Heart left ventricle (tissue), 16 donors: ENCODE measurements around the gene HTRA2. TPM values are rescaled to one million over a fixed set of nuclear protein-coding genes. Genes with fewer than 3 reads are reported as not detected.

Experiments used
- ATAC-seq, 4 donors: fragments of 200-7000 bp; cut with Tn5 transposase; one replicate each; pipeline ENCODE4 v1.9.1; 2020 to 2022; ENCODE audit warnings: moderate library complexity in 4 of 4, mild to moderate bottlenecking in 3 of 4, moderate number of reproducible peaks in 1 of 4
- DNase-seq, 5 donors: peaks; one replicate each; pipeline ENCODE4 v3.0.0-alpha.2; 2020
- H3K27ac ChIP-seq, 12 donors: fragments of 200-600 bp; sonication (generic) in 4 of 12; one replicate each; pipeline versions ENCODE4 v1.5.0 to v1.8.0; 2016 to 2022; ENCODE audit warnings: mild to moderate bottlenecking in 2 of 12
- H3K27me3 ChIP-seq, 9 donors: fragments of 200-600 bp; sonication (generic) in 2 of 9; one replicate each; pipeline versions ENCODE4 v1.5.1 to v1.8.0; 2016 to 2022; ENCODE audit warnings: mild to moderate bottlenecking in 3 of 9
- H3K36me3 ChIP-seq, 9 donors: fragments of 200-600 bp; sonication (generic) in 2 of 9; one replicate each; pipeline versions ENCODE4 v1.5.0 to v1.8.0; 2018 to 2022; ENCODE audit warnings: mild to moderate bottlenecking in 2 of 9
- H3K4me1 ChIP-seq, 12 donors: fragments of 200-600 bp; sonication (generic) in 4 of 12; one replicate each; pipeline versions ENCODE4 v1.5.0 to v1.8.0; 2016 to 2022; ENCODE audit warnings: mild to moderate bottlenecking in 3 of 12
- H3K4me3 ChIP-seq, 12 donors: fragments of 200-600 bp; sonication (generic) in 4 of 12; one replicate each; pipeline versions ENCODE4 v1.5.0 to v1.8.0; 2017 to 2022; ENCODE audit warnings: mild to moderate bottlenecking in 9 of 12, moderate library complexity in 4 of 12
- H3K9me3 ChIP-seq, 12 donors: fragments of 200-600 bp; sonication (generic) in 4 of 12; one replicate each; pipeline versions ENCODE4 v1.5.0 to v1.8.0; 2016 to 2022; ENCODE audit warnings: mild to moderate bottlenecking in 1 of 12
- POLR2A ChIP-seq, 2 donors: fragments of 450-650 bp; IDR thresholded peaks; one replicate each; pipeline ENCODE4 v1.6.1; 2017; ENCODE audit warnings: antibody characterized with exemption in 2 of 2, mild to moderate bottlenecking in 2 of 2, moderate library complexity in 2 of 2
- WGBS, 4 donors: extraction: QIAGEN DNeasy Blood & Tissue Kit in 2 of 4; methylation state at CpG; one replicate each; pipeline versions ENCODE4 v1.1.5 to v1.1.7; 2013 to 2018; 5-methylcytosine and 5-hydroxymethylcytosine counted together
- intact Hi-C, 10 donors: fragments of 100-400 bp; cut with DNase I; formaldehyde crosslinking; loops; one replicate each; pipeline versions ENCODE4 v1.11.1 to v1.14.2; 2022
- polyA plus RNA-seq, 2 donors: library from polyadenylated mRNA; stranded (reverse); fragments of 200-250 nt; gene quantifications; one replicate each; pipeline ENCODE4 v1.2.3, GENCODE V29; 2013
- total RNA-seq, 9 donors: library from RNA; depleted of rRNA in 2 of 9; stranded (reverse); fragments of >200 nt in 2 of 9; fragmentation: NEBNext Ultra II Directional in 3 of 9; extraction: Animal tissue kit (Norgen Biotek cat#: 25700) in 3 of 9; gene quantifications; one replicate each; pipeline versions ENCODE4 v1.1.0 to v1.2.4, GENCODE V29; 2016 to 2023
- TF ChIP-seq, protein P1 (sequence below), 12 donors: fragments of 200-600 bp; sonication (generic) in 4 of 12; IDR thresholded peaks; one replicate each; pipeline versions ENCODE4 v1.5.0 to v1.8.0; 2018 to 2022; ENCODE audit warnings: antibody characterized with exemption in 12 of 12, mild to moderate bottlenecking in 5 of 12
- donor health status: ischemic (EF 13 %, LVEDD 7.1; RV severe dilation, severe dysfunction).
- donor health status: healthy with polysubstance abuse.
- donor health status: DM: no; HTN: yes; CAD: no.
- donor health status: DM: no; HTN: no; CAD: no.
- donor health status: ischemic (EF 25% LVEDD 6.9; RV normal size, moderate dysfunction).
- donor health status: ischemic (EF 25% LVEDD 5.7; RV mildly dilated, moderate dysfunction).
- donor health status: healthy.
- donor health status: DM: yes; HTN: yes; CAD: no.
- donor health status: ischemic (EF 35%, LVEDD 5.7; RV mildly dilated, moderate dysfunction).
- donor health status: nonischemic (EF 11% LVEDD 7.7; RV severe dilation, severe dysfunction).
- donor health status: DM: yes; HTN: yes; CAD: no.
- donor health status: PGD.
- donor health status: ischemic (EF 29% LVEDD 5.4; RV normal size, mild dysfunction).
- donor health status: nonischemic (EF 23%, LVEDD 6.1; RV moderate dilation, normal function).

The HTRA2 gene
- total and polyA plus RNA-seq, 11 donors, result 23.6 to 45.4 (median 24.8) TPM

DNA sequence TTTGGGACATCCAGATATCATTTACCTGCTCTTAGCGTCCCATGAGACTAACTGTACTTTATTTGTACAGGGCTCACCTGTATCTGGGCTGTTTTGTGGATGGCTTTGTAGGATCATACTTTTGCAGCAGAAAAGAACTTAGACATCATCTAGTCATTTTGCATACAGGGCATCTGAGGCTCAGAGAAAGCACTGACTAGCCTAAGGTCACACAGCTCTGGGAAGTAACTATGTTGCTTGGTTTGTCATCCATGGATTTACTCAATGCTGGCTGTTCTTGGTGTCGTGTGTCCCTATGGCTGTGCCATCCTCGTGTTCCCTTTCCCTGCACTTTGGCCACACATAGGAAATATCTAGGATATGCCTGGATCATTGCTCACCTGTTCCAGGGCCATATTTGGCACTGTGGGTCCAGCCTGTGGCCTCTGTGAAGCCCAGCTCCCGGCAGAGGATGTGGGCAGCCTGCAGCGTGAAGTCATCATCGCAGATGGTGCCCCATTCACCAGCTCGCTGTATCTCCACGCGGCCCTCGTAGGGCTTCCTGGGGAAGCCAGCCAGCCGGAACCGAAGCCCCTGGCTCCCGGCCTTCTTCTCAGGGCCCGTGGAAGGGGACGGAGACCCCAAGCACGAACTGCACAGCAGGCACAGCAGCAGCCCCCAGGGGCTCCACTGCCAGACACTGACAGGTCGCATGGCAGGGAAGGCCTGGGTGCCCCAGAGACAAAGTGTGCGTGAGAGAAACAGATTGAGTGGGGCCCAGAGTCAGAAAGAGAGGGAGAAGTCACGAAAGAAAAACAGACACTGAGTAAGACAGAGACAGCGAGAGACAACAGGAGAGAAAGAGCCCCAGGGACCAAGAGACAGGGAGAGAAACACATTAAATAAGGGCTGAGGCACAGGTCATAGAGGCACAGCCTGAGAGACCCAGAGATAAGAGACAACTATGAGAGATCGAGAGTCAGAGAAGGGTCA is 22.5 kb downstream of the HTRA2 start:
- DNase-seq (no peak), ATAC-seq (no peak)
- Histone ChIP-seq H3K4me3 (peak overlapping the region in 9 of 12 donors; percentile 57 to 87 (median 75)), H3K27ac (peak overlapping the region in 9 of 12 donors; percentile 15 to 95 (median 86)), H3K4me1 (peaks cover 0 to 48% (median 28%) of the 10 kb centered on the region in 12 donors), H3K9me3 (no peaks in the 10 kb centered on the region), H3K36me3 (peaks cover 0 to 13% (median 0%) of the 10 kb centered on the region in 9 donors), H3K27me3 (peaks cover 0 to 7% (median 0%) of the 10 kb centered on the region in 9 donors)
- 67 to 78% (median 74%) methylated on average over 19 to 21 of the region's 21 CpGs for WGBS, 4 donors
- intact Hi-C loops, result no loop called here
- TF ChIP-seq, protein P1, sequence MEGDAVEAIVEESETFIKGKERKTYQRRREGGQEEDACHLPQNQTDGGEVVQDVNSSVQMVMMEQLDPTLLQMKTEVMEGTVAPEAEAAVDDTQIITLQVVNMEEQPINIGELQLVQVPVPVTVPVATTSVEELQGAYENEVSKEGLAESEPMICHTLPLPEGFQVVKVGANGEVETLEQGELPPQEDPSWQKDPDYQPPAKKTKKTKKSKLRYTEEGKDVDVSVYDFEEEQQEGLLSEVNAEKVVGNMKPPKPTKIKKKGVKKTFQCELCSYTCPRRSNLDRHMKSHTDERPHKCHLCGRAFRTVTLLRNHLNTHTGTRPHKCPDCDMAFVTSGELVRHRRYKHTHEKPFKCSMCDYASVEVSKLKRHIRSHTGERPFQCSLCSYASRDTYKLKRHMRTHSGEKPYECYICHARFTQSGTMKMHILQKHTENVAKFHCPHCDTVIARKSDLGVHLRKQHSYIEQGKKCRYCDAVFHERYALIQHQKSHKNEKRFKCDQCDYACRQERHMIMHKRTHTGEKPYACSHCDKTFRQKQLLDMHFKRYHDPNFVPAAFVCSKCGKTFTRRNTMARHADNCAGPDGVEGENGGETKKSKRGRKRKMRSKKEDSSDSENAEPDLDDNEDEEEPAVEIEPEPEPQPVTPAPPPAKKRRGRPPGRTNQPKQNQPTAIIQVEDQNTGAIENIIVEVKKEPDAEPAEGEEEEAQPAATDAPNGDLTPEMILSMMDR (IDR thresholded peaks at IDR 0.05), result no peak
- TF ChIP-seq POLR2A (IDR thresholded peaks at IDR 0.05), result no peak

DNA sequence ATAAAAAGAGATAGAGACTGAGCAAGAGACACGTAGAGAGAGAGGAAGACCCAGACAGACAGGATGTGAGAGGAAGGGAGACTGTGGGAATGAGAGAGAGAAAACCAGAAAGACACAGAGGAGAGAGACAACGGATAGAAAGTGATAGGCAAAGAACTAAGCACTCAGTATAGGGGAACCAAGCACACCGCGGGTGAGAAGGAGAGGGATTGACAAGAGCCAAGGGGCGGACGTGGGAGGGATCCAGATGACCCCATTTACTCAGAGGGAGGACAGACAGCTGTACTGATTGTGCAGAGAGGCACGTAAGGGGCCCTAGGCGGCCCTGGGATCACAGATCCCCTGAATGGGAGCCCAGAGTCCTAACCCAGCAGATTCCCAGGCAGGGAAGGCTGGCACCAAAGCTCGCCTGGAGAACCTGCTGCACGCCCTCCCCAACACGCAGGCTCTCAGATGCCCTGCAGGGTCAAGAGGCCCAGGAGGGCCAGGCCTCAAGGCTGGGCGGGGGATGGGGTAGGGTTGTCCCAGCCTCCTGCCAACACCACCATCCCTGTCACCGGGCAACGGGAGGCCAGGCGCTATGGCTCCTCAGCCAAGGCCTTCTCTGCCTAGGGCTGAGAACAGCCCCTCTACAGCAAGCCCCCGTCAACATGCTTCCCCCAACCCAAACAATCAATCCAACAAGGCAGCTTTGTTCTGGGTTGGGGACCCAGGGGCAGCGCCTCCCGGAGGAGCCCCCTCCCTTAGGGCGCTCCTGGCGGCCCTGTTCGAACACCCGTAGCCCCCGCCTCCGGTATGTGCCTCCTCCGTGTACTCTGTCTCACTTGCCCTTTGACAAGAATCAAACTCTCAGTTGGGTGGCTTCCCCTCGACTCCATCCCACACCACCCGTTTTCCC is 23.4 kb downstream of the HTRA2 start:
- WGBS, 4 donors, result 45 to 55% (median 50%) methylated on average over 20 to 27 of the region's 27 CpGs
- peaks cover 0 to 7% (median 0%) of the 10 kb centered on the region in 9 donors for H3K27me3 ChIP-seq
- H3K4me1 ChIP-seq, result peaks cover 0 to 46% (median 27%) of the 10 kb centered on the region in 12 donors
- no peaks in the 10 kb centered on the region for H3K9me3 ChIP-seq
- ATAC-seq, result peak in 1 of 4 donors; percentile 14
- TF ChIP-seq, protein P1 (IDR thresholded peaks at IDR 0.05), result no peak
- TF ChIP-seq POLR2A (IDR thresholded peaks at IDR 0.05), result no peak
- DNase-seq, result peak in 1 of 5 donors; percentile 59
- H3K4me3 ChIP-seq, result peak overlapping the region in 11 of 12 donors; percentile 57 to 87 (median 72)
- intact Hi-C loops, result no loop called here
- peaks cover 0 to 14% (median 0%) of the 10 kb centered on the region in 9 donors for H3K36me3 ChIP-seq
- H3K27ac ChIP-seq, result peak overlapping the region in 11 of 12 donors; percentile 15 to 95 (median 85)

DNA sequence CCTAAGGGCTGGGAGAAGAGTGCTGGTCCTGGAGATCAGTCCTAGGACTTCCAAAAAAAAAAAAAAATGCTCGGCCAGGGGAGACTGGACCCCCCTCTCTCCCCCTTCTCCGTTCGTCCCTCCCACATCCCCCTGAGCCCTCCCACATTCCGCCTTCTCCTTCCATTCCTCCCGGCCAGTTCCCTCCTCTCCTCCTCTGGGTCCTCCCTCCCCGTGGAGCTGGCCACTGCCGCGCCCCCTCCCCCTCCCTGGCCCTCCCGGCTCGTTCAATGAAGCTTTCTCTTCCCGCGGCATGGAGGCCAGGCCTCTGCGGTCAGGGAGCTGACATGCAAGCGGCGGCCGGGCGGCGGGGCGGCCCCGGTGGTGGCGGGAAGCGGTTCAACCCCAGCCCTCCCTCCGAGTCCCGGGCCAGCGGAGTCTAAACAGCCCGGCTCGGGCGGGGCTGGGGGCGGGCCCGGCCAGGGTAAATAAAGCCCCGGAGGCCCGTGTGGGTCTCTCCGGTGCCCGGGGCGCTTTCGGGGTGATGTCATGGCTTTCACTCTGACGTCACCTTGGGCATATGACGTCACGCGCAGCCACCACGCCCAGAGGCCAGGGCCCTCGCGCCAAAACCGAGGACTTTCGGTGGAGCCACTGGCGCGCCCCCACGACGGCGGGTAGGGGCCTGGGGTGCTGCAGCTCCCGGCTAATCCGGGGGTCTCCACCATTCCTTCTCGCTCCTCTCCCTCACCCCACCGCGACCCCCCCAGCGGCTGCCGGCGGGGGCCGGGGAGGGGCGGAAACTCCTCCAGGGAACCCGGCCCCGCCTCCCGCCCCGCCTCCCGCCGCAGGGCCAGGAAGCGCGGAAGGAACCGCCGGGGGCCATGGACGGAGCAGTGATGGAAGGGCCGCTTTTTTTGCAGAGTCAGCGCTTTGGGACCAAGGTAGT is 24.4 kb downstream of the HTRA2 start, which contains the start of the genes DOK1 and LOXL3:
DOK1 (plus strand) TSS at position 829 of the 928 bp plus-strand sequence; CDS start at position 864, 35 bp downstream.
LOXL3 (minus strand) TSS at position 51 of the 928 bp plus-strand sequence. CDS start 1,308 bp downstream, outside the sequence.
- peak within 1 kb of the TSS; percentile 57 to 87 (median 72) for H3K4me3 ChIP-seq
- intact Hi-C loops, result loop anchor here in 2 of 10 donors (1.0 to 2.0 kb wide), 2 partner anchors 25 to 47 kb away; partner anchors contain the start of genes AUP1 (in 1 of the 2), HTRA2 (in 1 of the 2) and PCGF1 (in 1 of the 2)
- DNase-seq, result peak; percentile 92 to 95 (median 93)
- peaks cover 0 to 38% (median 20%) of the 10 kb centered on the region in 12 donors for H3K4me1 ChIP-seq
- peaks cover 0 to 14% (median 0%) of the 10 kb centered on the region in 9 donors for H3K36me3 ChIP-seq
- H3K27me3 ChIP-seq, result peaks cover 0 to 7% (median 0%) of the 10 kb centered on the region in 9 donors
- peak within 1 kb of the TSS; percentile 51 to 95 (median 86) for H3K27ac ChIP-seq
- peak; percentile 67 to 90 (median 84) for ATAC-seq
- peak in 1 of 2 donors; percentile 15 for TF ChIP-seq POLR2A (IDR thresholded peaks at IDR 0.05)
- TF ChIP-seq, protein P1 (IDR thresholded peaks at IDR 0.05), result no peak
- no peaks in the 10 kb centered on the region for H3K9me3 ChIP-seq
- WGBS, 4 donors, result 0 to 1% (median 1%) methylated on average over 37 to 73 of the region's 73 CpGs
